Measurements from ENCODE around the gene TMEM33.
A peak's percentile ranks its signal among the peaks of the same experiment; 100 is the strongest.

Gene TMEM33

GRCh38 chr4:41940834-41941233, 5.6 kb downstream of the TMEM33 start:
- DNase-seq, result no peak

GRCh38 chr4:41943506-41943905, 8.3 kb downstream of the TMEM33 start:
- no peak for DNase-seq

GRCh38 chr4:41944089-41944488, 8.9 kb downstream of the TMEM33 start:
- DNase-seq, result no peak

- DNase-seq, result no peak
Observed at GRCh38 chr4:41949531-41949930, 14.3 kb downstream of the TMEM33 start.

- no peak for DNase-seq
Observed at GRCh38 chr4:41957634-41958033, 22.4 kb downstream of the TMEM33 start.

- no peak for DNase-seq
Observed at GRCh38 chr4:41963105-41963504, 27.9 kb downstream of the TMEM33 start.

- no peak for DNase-seq
Observed at GRCh38 chr4:41964401-41964800, 29.2 kb downstream of the TMEM33 start.

GRCh38 chr4:41967392-41967791, 32.2 kb downstream of the TMEM33 start:
- no peak for DNase-seq

- DNase-seq, result no peak
Observed at GRCh38 chr4:41969671-41970070, 34.4 kb downstream of the TMEM33 start.

GRCh38 chr4:41975341-41975740, 40.1 kb downstream of the TMEM33 start:
- DNase-seq, result no peak

- DNase-seq, result no peak
Observed at GRCh38 chr4:41976775-41977516, 41.7 kb downstream of the TMEM33 start.

- DNase-seq, result no peak
Observed at GRCh38 chr4:41977709-41978108, 42.5 kb downstream of the TMEM33 start.

GRCh38 chr4:41981456-41981855, 46.2 kb downstream of the TMEM33 start, which contains the start of gene DCAF4L1:
TSS of gene DCAF4L1 (plus strand) at chr4:41981756. CDS start at chr4:41981793, 37 bp downstream.
- no peak for DNase-seq

- no peak for DNase-seq
Observed at GRCh38 chr4:41982716-41983115, 47.5 kb downstream of the TMEM33 start.

- DNase-seq, result no peak
Observed at GRCh38 chr4:41985151-41985550, 49.9 kb downstream of the TMEM33 start.

GRCh38 chr4:41989994-41990364, 54.8 kb downstream of the TMEM33 start:
- DNase-seq, result no peak

GRCh38 chr4:41990365-41991111, 55.3 kb downstream of the TMEM33 start, which contains the start of gene SLC30A9:
TSS of gene SLC30A9 (plus strand) at chr4:41990530. CDS start at chr4:41990652, 122 bp downstream.
- peak; percentile 94 for DNase-seq

GRCh38 chr4:41991916-41992767, 56.9 kb downstream of the TMEM33 start:
- no peak for DNase-seq

- no peak for DNase-seq
Observed at GRCh38 chr4:41992967-41993857, 58.0 kb downstream of the TMEM33 start.

- no peak for DNase-seq
Observed at GRCh38 chr4:41994461-41994985, 59.3 kb downstream of the TMEM33 start.

GRCh38 chr4:41998019-41998418, 62.8 kb downstream of the TMEM33 start:
- DNase-seq, result no peak

GRCh38 chr4:41999321-41999720, 64.1 kb downstream of the TMEM33 start:
- no peak for DNase-seq
